K562 (cell line): ENCODE results near the gene TMIGD3.

Experiments
- BHLHE40 ChIP-seq: IDR thresholded peaks from 2 replicates; pipeline ENCODE4 v1.6.1; 2011; ENCODE audit warnings: low read length, improper control_type of control experiment
- ETV1 ChIP-seq: fragments of 450-650 bp; conservative IDR thresholded peaks from 2 replicates; pipeline ENCODE4 v1.6.1; 2016; ENCODE audit warnings: missing genetic modification characterization, control low read depth, low read depth, missing compliant biosample characterization
- EZH2 ChIP-seq: IDR thresholded peaks from 2 replicates; pipeline ENCODE4 v1.6.1; 2012; ENCODE audit warnings: low read depth, mild to moderate bottlenecking, inconsistent platforms, low read length, borderline replicate concordance
- ILK ChIP-seq: fragments of 450-650 bp; IDR thresholded peaks from 2 replicates; pipeline ENCODE4 v1.6.1; 2016; ENCODE audit warnings: missing genetic modification characterization, low read depth, mild to moderate bottlenecking, missing compliant biosample characterization, moderate library complexity, borderline replicate concordance
- SMARCC2 ChIP-seq: fragments of 450-650 bp; IDR thresholded peaks from 2 replicates; pipeline ENCODE4 v1.6.1; 2017; ENCODE audit warnings: antibody characterized with exemption, moderate library complexity, mild to moderate bottlenecking, low read depth
- TF ChIP-seq, protein P1 (sequence below), 2 experiments: fragments of 450-650 bp in 1 of 2; sonication (generic) in 1 of 2; formaldehyde crosslinking in 1 of 2; IDR thresholded peaks; 2 replicates each; pipeline versions ENCODE4 v1.7.1 to v1.9.0; 2016 to 2022; ENCODE audit warnings: inconsistent platforms in 1 of 2, mild to moderate bottlenecking in 1 of 2, missing genetic modification reagents in 1 of 2

DNA sequence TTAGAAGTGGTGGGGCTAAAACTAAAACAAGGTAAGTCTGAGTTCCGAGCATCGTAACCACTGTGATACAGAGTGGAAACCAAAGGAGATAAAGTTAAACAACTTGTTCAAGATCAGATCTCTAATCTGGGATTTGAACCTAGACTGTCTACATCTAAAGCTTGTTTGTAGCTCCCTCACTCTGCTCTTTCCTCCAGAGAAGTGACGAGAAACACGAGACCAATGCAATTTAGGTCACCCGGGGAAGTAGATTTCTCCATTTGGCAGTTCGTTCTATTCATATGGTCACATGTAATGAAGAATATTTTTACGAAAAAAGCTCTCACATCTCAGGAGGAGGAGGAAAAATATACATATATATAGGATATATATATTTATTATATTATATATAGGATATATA, 1.8 kb downstream of the TMIGD3 start:
- TF ChIP-seq BHLHE40 (no peak), EZH2 (no peak), ILK (tag) (no peak), ETV1 (tag) (no peak), SMARCC2 (no peak)
- TF ChIP-seq, protein P1, sequence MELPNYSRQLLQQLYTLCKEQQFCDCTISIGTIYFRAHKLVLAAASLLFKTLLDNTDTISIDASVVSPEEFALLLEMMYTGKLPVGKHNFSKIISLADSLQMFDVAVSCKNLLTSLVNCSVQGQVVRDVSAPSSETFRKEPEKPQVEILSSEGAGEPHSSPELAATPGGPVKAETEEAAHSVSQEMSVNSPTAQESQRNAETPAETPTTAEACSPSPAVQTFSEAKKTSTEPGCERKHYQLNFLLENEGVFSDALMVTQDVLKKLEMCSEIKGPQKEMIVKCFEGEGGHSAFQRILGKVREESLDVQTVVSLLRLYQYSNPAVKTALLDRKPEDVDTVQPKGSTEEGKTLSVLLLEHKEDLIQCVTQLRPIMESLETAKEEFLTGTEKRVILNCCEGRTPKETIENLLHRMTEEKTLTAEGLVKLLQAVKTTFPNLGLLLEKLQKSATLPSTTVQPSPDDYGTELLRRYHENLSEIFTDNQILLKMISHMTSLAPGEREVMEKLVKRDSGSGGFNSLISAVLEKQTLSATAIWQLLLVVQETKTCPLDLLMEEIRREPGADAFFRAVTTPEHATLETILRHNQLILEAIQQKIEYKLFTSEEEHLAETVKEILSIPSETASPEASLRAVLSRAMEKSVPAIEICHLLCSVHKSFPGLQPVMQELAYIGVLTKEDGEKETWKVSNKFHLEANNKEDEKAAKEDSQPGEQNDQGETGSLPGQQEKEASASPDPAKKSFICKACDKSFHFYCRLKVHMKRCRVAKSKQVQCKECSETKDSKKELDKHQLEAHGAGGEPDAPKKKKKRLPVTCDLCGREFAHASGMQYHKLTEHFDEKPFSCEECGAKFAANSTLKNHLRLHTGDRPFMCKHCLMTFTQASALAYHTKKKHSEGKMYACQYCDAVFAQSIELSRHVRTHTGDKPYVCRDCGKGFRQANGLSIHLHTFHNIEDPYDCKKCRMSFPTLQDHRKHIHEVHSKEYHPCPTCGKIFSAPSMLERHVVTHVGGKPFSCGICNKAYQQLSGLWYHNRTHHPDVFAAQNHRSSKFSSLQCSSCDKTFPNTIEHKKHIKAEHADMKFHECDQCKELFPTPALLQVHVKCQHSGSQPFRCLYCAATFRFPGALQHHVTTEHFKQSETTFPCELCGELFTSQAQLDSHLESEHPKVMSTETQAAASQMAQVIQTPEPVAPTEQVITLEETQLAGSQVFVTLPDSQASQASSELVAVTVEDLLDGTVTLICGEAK (IDR thresholded peaks at IDR 0.05) = no peak
- TF ChIP-seq, protein P1 (CRISPR knock-in tag; IDR thresholded peaks at IDR 0.05) = no peak
